GM08714 (cell line): ENCODE measurements around the gene ETV6.

Source experiments
- H3K4me3 ChIP-seq: fragments of 200-500 bp; sonication (Bioruptor generic); 2 replicates; pipeline ENCODE4 v1.5.1; 2014; ENCODE audit warnings: mild to moderate bottlenecking, low read length, inconsistent platforms
- ZNF274 ChIP-seq: IDR thresholded peaks from 2 replicates; pipeline ENCODE4 v1.6.1; 2012; ENCODE audit warnings: mild to moderate bottlenecking, low read depth, low read length

Gene ETV6

GRCh38 chr12:11633968-11634367 is 15.5 kb upstream of the ETV6 start:
- TF ChIP-seq ZNF274: no peak
- H3K4me3 ChIP-seq: no peak overlapping the region

DNA sequence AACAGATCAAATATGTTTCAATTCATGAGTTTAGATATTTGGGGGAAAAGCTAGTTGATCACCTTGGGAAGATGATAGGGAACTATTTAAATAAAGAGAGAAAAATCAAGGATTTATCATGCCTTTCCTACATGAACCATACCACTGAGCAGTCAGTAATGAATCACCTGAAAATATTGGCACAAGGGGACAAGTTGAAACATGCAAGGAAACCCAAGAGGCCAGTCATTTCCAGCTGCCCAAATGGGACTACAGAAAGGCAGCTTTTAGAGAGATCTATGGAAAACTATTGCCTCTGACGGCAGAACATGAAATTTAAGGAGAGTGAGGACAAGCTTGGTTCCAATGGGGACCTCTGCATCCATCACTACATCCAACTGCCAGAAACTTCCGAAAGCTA is 14.1 kb upstream of the ETV6 start:
- H3K4me3 ChIP-seq: no peak overlapping the region
- no peak for TF ChIP-seq ZNF274

DNA sequence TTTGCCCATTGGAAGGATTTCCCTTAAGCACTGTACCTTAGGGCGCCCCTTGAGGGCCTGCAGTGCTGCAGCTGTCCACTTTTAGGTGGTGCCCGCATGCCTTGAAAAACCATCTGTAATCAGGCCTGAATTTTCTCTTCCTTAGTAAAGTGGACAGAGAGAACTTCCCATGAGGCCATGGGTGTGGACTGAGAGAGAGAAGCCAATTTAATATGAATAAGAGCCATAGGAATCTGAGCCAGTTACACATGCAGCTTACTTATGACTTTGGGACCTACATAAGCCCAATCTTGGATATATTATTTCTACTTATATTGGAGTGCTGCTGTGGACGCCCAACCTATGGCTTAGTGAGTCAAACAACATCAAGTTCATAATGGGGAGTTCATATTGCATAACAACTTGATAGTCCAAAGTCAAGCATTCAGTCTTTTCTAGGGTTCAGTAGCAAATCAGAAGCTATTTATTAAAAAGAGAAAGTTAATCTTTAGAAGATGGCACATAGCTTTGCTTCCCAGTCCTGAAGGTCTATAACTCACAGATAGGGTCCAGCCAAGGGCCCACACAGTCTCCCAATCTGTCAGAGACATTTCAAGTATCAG is 11.1 kb upstream of the ETV6 start:
- H3K4me3 ChIP-seq: no peak overlapping the region
- TF ChIP-seq ZNF274: no peak

GRCh38 chr12:11639454-11639853 is 10.0 kb upstream of the ETV6 start:
- TF ChIP-seq ZNF274: no peak
- H3K4me3 ChIP-seq: no peak overlapping the region

DNA sequence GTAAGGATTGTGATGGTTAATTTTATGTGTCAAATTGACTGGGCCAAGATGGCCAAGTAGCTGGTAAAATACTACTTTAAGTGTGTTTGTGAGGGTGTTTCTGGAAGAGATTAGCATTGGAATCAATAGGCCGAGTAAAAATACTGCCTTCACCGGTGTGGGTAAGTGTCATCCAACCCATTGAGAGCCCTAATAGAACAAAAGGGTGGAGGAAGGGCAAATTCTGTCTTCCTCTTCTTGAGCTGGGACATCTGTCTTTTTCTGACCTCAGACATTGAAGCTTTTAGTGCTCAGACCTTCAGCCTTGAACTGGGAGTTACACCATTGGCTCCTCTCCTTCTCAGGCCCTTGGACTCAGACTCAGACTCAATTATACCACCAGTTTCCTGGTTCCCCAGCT is 8.0 kb upstream of the ETV6 start:
- no peak for TF ChIP-seq ZNF274
- H3K4me3 ChIP-seq: no peak overlapping the region

GRCh38 chr12:11642785-11643184 is 6.7 kb upstream of the ETV6 start:
- TF ChIP-seq ZNF274: no peak
- no peak overlapping the region for H3K4me3 ChIP-seq

GRCh38 chr12:11645391-11645790 is 4.1 kb upstream of the ETV6 start:
- H3K4me3 ChIP-seq: no peak overlapping the region
- no peak for TF ChIP-seq ZNF274

DNA sequence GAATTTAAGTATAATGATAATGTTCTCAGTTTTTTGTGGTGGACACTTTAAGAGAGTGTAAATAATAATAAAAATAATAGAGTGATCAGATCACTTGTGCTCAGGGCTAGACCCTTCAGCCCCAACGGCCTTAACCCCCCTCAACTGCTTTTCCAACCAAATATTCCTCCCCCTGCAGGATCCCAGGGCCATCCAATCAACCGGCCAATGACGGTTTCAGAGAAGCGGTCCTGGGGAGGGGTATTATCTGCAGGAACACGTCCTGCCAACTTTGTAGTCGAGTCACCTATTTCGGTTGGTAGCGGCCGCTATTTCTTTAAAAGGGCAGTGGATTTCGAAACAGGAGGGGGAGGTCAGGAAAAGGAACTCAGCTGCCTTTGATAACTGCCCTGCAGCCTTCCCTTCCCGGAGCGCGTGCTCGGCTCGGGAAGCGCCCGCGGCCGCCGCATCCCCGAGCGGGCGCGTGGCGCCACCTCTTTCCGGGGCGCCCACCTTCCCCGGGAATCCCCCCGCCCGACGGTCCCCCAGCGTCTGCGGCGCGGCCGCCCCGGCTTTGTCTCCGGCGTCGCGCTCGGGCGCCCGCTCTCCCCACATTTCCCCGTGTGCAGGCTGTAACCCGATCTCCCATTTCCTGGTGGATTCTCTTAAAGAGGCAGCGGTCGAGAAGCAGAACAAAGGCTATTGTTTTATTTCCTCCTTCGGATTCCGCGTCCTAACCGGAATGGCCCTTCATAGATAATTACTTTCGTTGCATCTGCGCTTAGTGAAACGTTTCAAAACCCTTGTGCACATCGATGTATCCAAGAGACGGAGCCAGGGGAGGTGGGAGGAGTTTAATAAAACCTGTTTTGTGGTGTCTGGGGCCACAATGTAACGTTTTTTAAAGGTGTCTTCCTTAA is 711 bp upstream of the ETV6 start:
- no peak for TF ChIP-seq ZNF274
- H3K4me3 ChIP-seq: peak overlapping the region; percentile 76

DNA sequence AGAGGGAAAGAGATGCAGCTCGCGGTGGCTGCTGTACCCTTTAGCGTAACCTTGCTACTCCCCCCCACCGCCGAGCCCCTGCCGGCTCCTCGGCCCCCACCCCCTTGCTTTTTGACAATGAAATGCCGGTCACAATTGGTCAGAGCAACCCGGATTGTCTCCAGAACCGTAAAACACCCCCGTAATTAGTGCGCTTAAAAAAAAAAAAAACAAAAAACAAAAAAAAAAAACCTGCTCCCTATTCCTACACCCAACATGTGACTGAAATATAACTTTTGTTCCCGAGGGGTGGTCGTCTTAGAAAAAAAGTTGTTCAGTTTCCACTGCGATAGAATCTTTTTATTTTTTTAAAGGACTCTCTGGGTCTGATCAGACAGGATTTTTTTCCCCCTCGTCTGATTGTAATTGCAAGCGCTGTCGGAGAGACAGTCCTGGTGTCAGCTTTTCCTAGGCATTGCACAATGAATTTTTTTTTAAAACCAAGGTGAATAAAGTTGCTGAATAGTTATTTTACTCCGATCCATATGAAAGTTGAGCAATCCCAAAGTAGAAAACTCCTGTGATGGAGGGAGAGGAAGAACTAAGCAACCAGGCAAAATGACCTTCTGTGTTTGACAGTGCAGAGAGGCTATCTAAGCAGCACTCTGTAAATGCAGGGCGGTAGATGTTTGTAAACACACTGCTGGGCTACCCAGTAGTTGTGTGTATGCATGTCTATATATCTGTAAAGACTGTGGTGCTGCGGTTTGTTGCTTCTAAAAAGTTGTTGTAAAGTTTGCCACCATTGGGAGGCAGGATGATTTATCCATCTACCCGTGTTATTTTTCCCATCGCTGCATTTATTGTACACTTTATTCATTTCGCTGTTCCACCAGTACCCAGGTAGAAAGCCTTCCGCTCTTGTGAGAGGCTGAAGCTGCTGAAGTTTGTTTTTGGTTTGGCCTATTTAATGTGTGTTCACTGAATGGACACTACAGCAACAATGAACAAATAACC is 1.1 kb downstream of the ETV6 start:
- no peak for TF ChIP-seq ZNF274

GRCh38 chr12:11651381-11651780 is 1.9 kb downstream of the ETV6 start:
- peak overlapping the region; percentile 90 for H3K4me3 ChIP-seq
- no peak for TF ChIP-seq ZNF274

More for the DNA sequence above, 1.1 kb downstream of the ETV6 start:
- peak overlapping the region; percentile 90 for H3K4me3 ChIP-seq

GRCh38 chr12:11651785-11652184 is 2.3 kb downstream of the ETV6 start:
- H3K4me3 ChIP-seq: peak overlapping the region; percentile 90
- no peak for TF ChIP-seq ZNF274

DNA sequence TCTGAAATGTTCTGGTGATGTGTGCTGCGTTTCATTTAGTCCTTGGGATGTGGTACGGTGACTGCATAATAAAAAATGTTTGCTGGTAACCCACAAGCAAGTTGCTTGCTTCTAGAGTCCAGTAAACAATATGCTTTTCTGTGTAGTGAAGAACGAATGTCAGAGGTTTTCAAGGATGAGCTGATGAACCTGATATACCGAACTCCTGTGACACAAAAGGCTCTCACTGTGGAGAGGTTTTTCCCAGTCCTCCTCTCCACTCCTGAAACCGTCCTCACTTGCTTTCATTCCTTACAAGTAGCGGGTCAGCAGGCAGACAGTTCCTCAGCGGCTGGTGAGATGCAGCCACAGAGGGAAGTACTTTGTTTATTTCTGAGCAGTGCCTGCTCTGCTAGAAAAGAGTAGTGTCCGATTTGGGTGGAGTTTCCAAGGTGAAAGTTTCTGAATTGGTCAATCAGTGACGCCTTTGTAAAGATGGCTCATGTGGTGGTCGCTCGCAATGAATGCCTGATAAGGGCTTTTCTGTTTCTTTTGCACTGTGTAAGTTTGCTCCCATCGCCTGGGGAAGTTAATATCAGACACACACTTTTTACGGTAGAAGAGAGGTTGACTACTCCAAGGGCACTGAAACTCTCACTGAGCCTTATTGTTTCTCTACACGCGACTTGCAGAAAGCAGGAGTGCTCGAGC is 3.0 kb downstream of the ETV6 start:
- peak overlapping the region; percentile 90 for H3K4me3 ChIP-seq
- no peak for TF ChIP-seq ZNF274

DNA sequence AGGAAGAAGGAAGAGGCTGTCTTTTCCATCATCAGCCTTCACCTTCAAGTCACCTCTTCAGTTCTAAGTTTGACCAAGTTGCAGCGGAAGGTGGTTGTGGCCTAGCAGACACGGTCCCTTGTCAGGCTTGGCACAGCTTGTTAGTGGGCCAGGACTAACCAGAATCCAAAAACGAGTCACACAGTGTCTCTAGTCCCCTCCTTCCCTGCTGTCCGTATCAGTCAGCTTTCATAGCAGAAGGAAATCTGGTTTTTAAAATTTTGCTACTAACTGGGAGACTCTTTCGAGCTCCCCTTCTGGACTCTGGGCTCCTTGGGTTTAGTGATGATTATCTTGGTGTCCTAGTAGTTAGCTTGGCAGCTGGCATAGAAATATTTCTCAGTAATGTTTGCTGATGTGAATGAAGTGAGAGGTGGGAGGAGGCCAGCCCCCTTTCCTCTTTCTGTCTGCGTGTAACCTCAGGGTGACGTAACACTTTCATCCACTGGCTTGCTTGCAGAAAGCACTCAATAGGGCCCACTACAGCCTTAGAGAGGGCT is 3.8 kb downstream of the ETV6 start:
- peak overlapping the region; percentile 90; the same call in 1 of the 2 replicates for H3K4me3 ChIP-seq

More for the DNA sequence above, 3.8 kb downstream of the ETV6 start:
- TF ChIP-seq ZNF274: no peak
